Thoracic aorta (tissue), 2 donors: ENCODE results near the gene CYB5R2. TPM values are rescaled to one million over a fixed set of nuclear protein-coding genes. Genes with fewer than 3 reads are reported as not detected.
A peak's percentile ranks its signal among the peaks of the same experiment; 100 is the strongest.

Experiments used
- ATAC-seq: fragments of 150-250 bp; one replicate; pipeline ENCODE4 v1.8.0; 2017; ENCODE audit warnings: low read depth; ENCODE audit not compliant: insufficient number of reproducible peaks, low FRiP score
- DNase-seq: peaks from one replicate; pipeline ENCODE4 v3.0.0-alpha.2; 2020; ENCODE audit warnings: low spot score
- H3K27ac ChIP-seq, 2 donors: fragments of 200-600 bp; sonication (generic); 1 replicate in 1 of 2; 2 replicates in 1 of 2; pipeline ENCODE4 v1.5.1; 2016; ENCODE audit warnings: mild to moderate bottlenecking in 2 of 2, moderate library complexity in 2 of 2
- H3K27me3 ChIP-seq: fragments of 200-600 bp; sonication (generic); replicated peaks from 2 replicates; pipeline ENCODE4 v1.6.0; 2016; ENCODE audit warnings: mild to moderate bottlenecking; ENCODE audit not compliant: insufficient read depth
- H3K36me3 ChIP-seq: fragments of 200-600 bp; sonication (generic); one replicate; pipeline ENCODE4 v1.5.1; 2016
- H3K4me1 ChIP-seq, 2 donors: fragments of 200-600 bp; sonication (generic); 1 replicate in 1 of 2; 2 replicates in 1 of 2; pipeline versions ENCODE4 v1.5.1 to v1.6.0; 2016; ENCODE audit warnings: low read depth in 2 of 2, mild to moderate bottlenecking in 1 of 2; ENCODE audit not compliant: control insufficient read depth in 1 of 2
- H3K4me3 ChIP-seq: fragments of 200-600 bp; sonication (generic); 2 replicates; pipeline ENCODE4 v1.5.1; 2016; ENCODE audit warnings: mild to moderate bottlenecking
- H3K9me3 ChIP-seq: fragments of 200-600 bp; sonication (generic); 2 replicates; pipeline ENCODE4 v1.5.1; 2016
- total RNA-seq, 2 donors: library from RNA; depleted of rRNA; stranded (reverse); fragments of >200 nt; gene quantifications; one replicate each; pipeline versions ENCODE4 v1.1.0 to v1.2.3, GENCODE V29; 2016
- TF ChIP-seq, protein P1 (sequence below): fragments of 200-600 bp; sonication (generic); IDR thresholded peaks from one replicate; pipeline ENCODE4 v1.5.1; 2019; ENCODE audit warnings: antibody characterized with exemption

The CYB5R2 gene
- total RNA-seq: 10 to 100 TPM; 12.6 to 21.3 TPM

DNA sequence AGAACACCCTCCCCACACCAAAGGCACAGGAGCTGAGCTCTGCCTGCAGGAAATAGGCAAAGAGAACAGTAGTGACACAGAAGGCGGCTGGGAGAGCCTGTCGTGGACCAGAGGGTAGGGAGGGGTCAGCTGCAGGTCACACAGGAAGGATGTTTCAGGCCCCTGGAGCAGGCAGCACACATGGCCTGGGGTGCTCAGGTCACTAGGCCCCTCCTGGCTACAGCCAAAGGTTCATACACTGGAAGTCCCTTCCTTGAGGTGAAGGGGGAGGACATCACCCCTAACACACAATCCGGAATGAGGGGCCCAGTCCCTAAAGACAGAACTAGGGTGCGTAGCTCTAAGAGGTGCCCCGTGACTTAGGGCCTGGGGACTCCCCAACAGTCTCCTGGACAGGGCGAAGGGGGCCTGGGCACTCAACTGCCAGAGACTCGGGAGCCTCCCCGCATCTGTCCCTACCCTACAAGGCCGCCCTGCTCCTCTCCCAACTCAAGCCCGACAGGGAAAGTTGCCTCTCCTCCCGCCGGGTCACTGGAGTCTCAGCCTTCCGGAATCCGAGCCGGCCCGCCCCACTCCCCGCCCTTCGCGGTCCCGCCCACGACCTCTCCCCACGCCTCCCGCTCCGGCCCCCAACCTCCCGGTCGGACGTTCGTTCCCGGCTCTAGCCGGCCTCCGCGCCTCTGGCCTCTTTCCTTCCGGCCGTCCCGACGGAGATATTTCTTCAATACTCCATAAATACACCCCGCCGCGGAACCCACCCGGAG is at the start of gene CYB5R2:
Gene CYB5R2 (minus strand): TSS at position 541 of the 764 bp plus-strand sequence. CDS start 675 bp downstream, outside the sequence.
- peak within 1 kb of the TSS; percentile 52 to 64 for H3K27ac ChIP-seq
- ATAC-seq (peak; percentile 75), DNase-seq (peak; percentile 45)
- peak within 1 kb of the TSS; percentile 90 for H3K4me3 ChIP-seq
- no peaks in the 10 kb centered on the region for H3K36me3 ChIP-seq
- H3K9me3 ChIP-seq: no peaks in the 10 kb centered on the region
- H3K4me1 ChIP-seq: peaks cover 5 to 20% of the 10 kb centered on the region in 2 donors
- H3K27me3 ChIP-seq: no peaks in the 10 kb centered on the region
- TF ChIP-seq, protein P1, sequence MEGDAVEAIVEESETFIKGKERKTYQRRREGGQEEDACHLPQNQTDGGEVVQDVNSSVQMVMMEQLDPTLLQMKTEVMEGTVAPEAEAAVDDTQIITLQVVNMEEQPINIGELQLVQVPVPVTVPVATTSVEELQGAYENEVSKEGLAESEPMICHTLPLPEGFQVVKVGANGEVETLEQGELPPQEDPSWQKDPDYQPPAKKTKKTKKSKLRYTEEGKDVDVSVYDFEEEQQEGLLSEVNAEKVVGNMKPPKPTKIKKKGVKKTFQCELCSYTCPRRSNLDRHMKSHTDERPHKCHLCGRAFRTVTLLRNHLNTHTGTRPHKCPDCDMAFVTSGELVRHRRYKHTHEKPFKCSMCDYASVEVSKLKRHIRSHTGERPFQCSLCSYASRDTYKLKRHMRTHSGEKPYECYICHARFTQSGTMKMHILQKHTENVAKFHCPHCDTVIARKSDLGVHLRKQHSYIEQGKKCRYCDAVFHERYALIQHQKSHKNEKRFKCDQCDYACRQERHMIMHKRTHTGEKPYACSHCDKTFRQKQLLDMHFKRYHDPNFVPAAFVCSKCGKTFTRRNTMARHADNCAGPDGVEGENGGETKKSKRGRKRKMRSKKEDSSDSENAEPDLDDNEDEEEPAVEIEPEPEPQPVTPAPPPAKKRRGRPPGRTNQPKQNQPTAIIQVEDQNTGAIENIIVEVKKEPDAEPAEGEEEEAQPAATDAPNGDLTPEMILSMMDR: no peak

DNA sequence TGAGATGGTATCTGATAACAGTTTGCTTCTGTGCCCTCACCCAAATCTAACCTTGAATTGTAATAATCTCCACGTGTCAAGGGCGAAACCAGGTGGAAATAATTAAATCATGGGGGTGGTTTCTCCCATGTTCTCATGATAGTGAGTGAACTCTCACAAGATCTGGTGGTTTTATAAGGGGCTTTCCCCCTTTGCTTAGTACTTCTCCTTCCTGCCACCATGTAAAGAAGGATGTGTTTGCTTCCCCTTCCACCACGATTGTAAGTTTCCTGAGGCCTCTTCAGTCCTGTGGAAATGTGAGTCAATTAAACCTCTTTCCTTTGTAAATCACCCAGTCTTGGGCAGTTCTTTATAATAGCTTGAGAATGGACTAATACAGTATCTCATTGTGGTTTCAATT is 41.5 kb upstream of the CYB5R2 start:
- no peaks in the 10 kb centered on the region for H3K4me1 ChIP-seq
- no peak for DNase-seq
- H3K27ac ChIP-seq: no peak overlapping the region
- no peaks in the 10 kb centered on the region for H3K9me3 ChIP-seq
- no peak for ATAC-seq
- TF ChIP-seq, protein P1: no peak
- H3K4me3 ChIP-seq: no peak overlapping the region
- H3K27me3 ChIP-seq: no peaks in the 10 kb centered on the region
- H3K36me3 ChIP-seq: no peaks in the 10 kb centered on the region

DNA sequence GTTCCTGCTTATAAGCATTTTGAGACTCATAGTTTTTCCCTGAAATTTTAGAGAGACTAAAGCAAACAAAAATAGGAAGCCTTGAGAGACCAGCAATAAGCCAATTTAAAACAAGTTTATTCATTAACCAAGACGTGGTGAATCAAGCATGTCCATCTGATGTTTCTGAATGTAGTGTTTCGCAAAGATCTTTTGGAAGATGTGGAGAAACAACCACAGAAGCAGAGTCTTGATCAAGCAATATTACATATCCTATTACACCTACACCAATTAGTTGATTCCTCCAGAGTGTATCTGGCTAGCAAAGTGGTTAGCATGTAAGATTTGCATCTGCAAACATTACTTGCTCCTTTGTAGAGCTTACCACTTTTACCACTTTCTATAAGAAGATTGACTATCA is 33.1 kb upstream of the CYB5R2 start, which contains the start of gene OVCH2:
Gene OVCH2 (minus strand): TSS at position 101 of the 400 bp plus-strand sequence. CDS start 83 bp downstream, at position 18.
- Histone ChIP-seq H3K4me3 (no peak within 1 kb of the TSS), H3K36me3 (no peaks in the 10 kb centered on the region), H3K4me1 (no peaks in the 10 kb centered on the region), H3K27ac (no peak within 1 kb of the TSS), H3K9me3 (no peaks in the 10 kb centered on the region), H3K27me3 (no peaks in the 10 kb centered on the region)
- ATAC-seq (no peak), DNase-seq (no peak)
- TF ChIP-seq, protein P1: no peak

DNA sequence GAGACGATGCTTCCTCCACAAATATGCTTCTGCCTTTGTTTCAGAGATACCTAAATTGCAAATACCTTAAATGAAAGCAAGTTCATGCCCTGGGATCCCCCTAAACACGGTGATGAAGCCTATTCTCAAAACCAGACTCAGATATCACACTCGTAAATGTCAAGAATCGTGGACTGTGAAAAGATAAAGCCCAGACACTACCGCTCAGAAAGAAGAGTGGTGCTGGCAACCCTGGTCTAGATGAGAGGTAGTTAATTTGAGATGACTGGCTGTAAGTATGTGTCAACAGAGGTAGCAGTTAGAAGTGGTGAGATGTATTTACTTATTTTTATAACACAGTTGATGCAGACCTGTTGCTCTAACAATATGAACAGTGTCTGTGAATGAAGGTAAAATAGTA is 30.4 kb upstream of the CYB5R2 start:
- H3K9me3 ChIP-seq: no peaks in the 10 kb centered on the region
- DNase-seq: no peak
- TF ChIP-seq, protein P1: no peak
- ATAC-seq: no peak
- no peak overlapping the region for H3K4me3 ChIP-seq
- H3K27me3 ChIP-seq: no peaks in the 10 kb centered on the region
- no peak overlapping the region for H3K27ac ChIP-seq
- H3K36me3 ChIP-seq: no peaks in the 10 kb centered on the region
- H3K4me1 ChIP-seq: no peaks in the 10 kb centered on the region

DNA sequence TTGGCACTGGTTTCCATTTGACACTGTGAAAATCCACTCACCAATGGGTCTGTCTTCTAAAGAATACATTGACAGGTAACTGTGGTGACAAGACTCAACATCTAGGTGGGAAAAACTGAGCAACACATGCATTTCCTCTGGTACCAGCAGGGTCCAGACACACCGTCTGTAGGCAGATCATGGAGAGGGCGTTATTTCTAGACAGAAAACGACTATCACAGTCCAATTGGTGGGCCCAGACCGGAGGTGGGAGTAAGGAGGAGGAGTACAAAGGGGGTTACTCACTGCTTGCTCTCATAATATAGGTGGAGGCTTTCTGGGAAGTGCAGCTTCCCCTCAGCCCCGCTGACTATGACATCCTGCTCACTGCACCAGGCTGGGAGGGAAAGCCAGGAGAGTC is 23.1 kb upstream of the CYB5R2 start:
- no peak for DNase-seq
- no peaks in the 10 kb centered on the region for H3K36me3 ChIP-seq
- no peaks in the 10 kb centered on the region for H3K27me3 ChIP-seq
- no peak for ATAC-seq
- TF ChIP-seq, protein P1: no peak
- H3K9me3 ChIP-seq: no peaks in the 10 kb centered on the region
- H3K4me3 ChIP-seq: no peak overlapping the region
- no peaks in the 10 kb centered on the region for H3K4me1 ChIP-seq
- no peak overlapping the region for H3K27ac ChIP-seq
